Astrocyte (in vitro differentiated cells and primary cell): ENCODE measurements around the gene ACSL4.

Source experiments
- CTCF ChIP-seq: IDR thresholded peaks from 2 replicates; pipeline ENCODE4 v1.5.1; 2011; ENCODE audit warnings: low read depth, mild to moderate bottlenecking, inconsistent platforms, low read length, moderate library complexity; ENCODE audit not compliant: insufficient read depth
- EZH2 ChIP-seq: IDR thresholded peaks from 2 replicates; pipeline ENCODE4 v1.6.1; 2012; ENCODE audit warnings: mild to moderate bottlenecking, low read length, inconsistent platforms; ENCODE audit not compliant: insufficient read depth

- TF ChIP-seq CTCF (no peak), EZH2 (no peak)
These were observed 14.6 kb upstream of the ACSL4 start for GRCh38 chrX:109747681-109748080.
